SK-N-SH (cell line): ENCODE data around the gene CNOT1. TPM values are rescaled to one million over a fixed set of nuclear protein-coding genes. Genes with fewer than 3 reads are reported as not detected.

Experiments
- CTCF ChIA-PET: fragments of 300-600, 350-600 bp; formaldehyde crosslinking; extraction: SDS; loops from one replicate; lab custom pipeline; 2021; lab: Yijun Ruan, JAX
- POLR2A ChIA-PET: fragments of 350-600 bp; sonication (Branson Sonifier 250); formaldehyde crosslinking; extraction: SDS; loops from one replicate; lab custom pipeline; 2020; ENCODE audit warnings: antibody characterized with exemption, inconsistent platforms; lab: Yijun Ruan, JAX
- DNase-seq: peaks from one replicate; pipeline ENCODE4 v3.0.0; 2012
- H2AFZ ChIP-seq: fragments of 200-600 bp; sonication (generic); 2 replicates; pipeline ENCODE4 v1.8.1; 2016; ENCODE audit warnings: antibody characterized with exemption, mild to moderate bottlenecking, low read depth
- H3F3A ChIP-seq: fragments of 200-600 bp; sonication (generic); replicated peaks from 2 replicates; pipeline ENCODE3; 2016; ENCODE audit warnings: antibody characterized with exemption, mild to moderate bottlenecking; ENCODE audit not compliant: insufficient read depth
- H3K27ac ChIP-seq, 2 experiments: fragments of 200-500 bp in 1 of 2; fragments of 200-600 bp in 1 of 2; sonication (Bioruptor generic) in 1 of 2; sonication (generic), shearing (Covaris generic) in 1 of 2; 2 replicates each; pipeline versions ENCODE4 v1.5.1 to v1.6.1; 2014 to 2016; ENCODE audit warnings: low read depth in 2 of 2, inconsistent platforms in 1 of 2, low read length in 1 of 2, mild to moderate bottlenecking in 1 of 2, mixed read lengths in 1 of 2
- H3K27me3 ChIP-seq: fragments of 200-600 bp; sonication (generic), shearing (Covaris generic); 2 replicates; pipeline ENCODE4 v1.6.1; 2016; ENCODE audit warnings: mixed run types; ENCODE audit not compliant: insufficient read depth
- H3K36me3 ChIP-seq, 2 experiments: fragments of 200-500 bp in 1 of 2; fragments of 200-600 bp in 1 of 2; sonication (Bioruptor generic) in 1 of 2; sonication (generic) in 1 of 2; replicated peaks in 1 of 2; 2 replicates each; pipeline versions ENCODE3 to v1.5.1; 2014 to 2016; ENCODE audit warnings: low read length in 1 of 2, mild to moderate bottlenecking in 1 of 2; ENCODE audit not compliant: insufficient read depth in 2 of 2, control insufficient read depth in 1 of 2
- H3K4me1 ChIP-seq, 2 experiments: fragments of 200-500 bp in 1 of 2; fragments of 200-600 bp in 1 of 2; sonication (Bioruptor generic) in 1 of 2; sonication (generic), shearing (Covaris generic) in 1 of 2; 2 replicates each; pipeline versions ENCODE4 v1.5.1 to v1.6.1; 2014 to 2016; ENCODE audit warnings: low read depth in 1 of 2, low read length in 1 of 2, mixed run types in 1 of 2; ENCODE audit not compliant: insufficient read depth in 2 of 2, control insufficient read depth in 1 of 2
- H3K4me2 ChIP-seq: fragments of 200-600 bp; sonication (generic), shearing (Covaris generic); 2 replicates; pipeline ENCODE4 v1.6.1; 2017; ENCODE audit warnings: mixed run types
- H3K4me3 ChIP-seq, 2 experiments: fragments of 200-500 bp in 1 of 2; fragments of 200-600 bp in 1 of 2; sonication (Bioruptor generic) in 1 of 2; sonication (generic), shearing (Covaris generic) in 1 of 2; 2 replicates each; pipeline versions ENCODE4 v1.5.1 to v1.8.1; 2014 to 2016; ENCODE audit warnings: low read depth in 2 of 2, inconsistent platforms in 1 of 2, low read length in 1 of 2, mild to moderate bottlenecking in 1 of 2, mixed read lengths in 1 of 2, moderate library complexity in 1 of 2
- H3K79me2 ChIP-seq: fragments of 200-600 bp; sonication (generic); 2 replicates; pipeline ENCODE4 v1.8.1; 2017; ENCODE audit warnings: mild to moderate bottlenecking; ENCODE audit not compliant: insufficient read depth
- H3K9ac ChIP-seq: fragments of 200-600 bp; sonication (generic); 2 replicates; pipeline ENCODE4 v1.6.1; 2017; ENCODE audit warnings: mixed run types
- H3K9me2 ChIP-seq: fragments of 200-600 bp; sonication (generic); 2 replicates; pipeline ENCODE4 v1.6.1; 2017; ENCODE audit warnings: mixed run types
- H3K9me3 ChIP-seq: fragments of 200-600 bp; sonication (generic); 2 replicates; pipeline ENCODE4 v1.6.1; 2017; ENCODE audit warnings: mixed run types, mild to moderate bottlenecking, moderate library complexity
- H4K20me1 ChIP-seq: fragments of 200-600 bp; sonication (generic); 2 replicates; pipeline ENCODE4 v1.6.1; 2017; ENCODE audit warnings: mild to moderate bottlenecking, mixed run types; ENCODE audit not compliant: insufficient read depth
- CHD2 ChIP-seq: fragments of 150-350 bp; IDR thresholded peaks from 2 replicates; pipeline ENCODE4 v1.6.1; 2018; ENCODE audit warnings: low read length; ENCODE audit not compliant: partially characterized antibody
- EP300 ChIP-seq, 2 experiments: IDR thresholded peaks; 2 replicates each; pipeline versions ENCODE4 v1.4.0 to v1.6.1; 2012; ENCODE audit warnings: borderline replicate concordance in 1 of 2, low read depth in 1 of 2, low read length in 1 of 2
- FOXJ3 ChIP-seq: sonication (generic); formaldehyde crosslinking; IDR thresholded peaks from 2 replicates; pipeline ENCODE4 v1.5.1; 2020; ENCODE audit warnings: mild to moderate bottlenecking, missing genetic modification reagents
- FOXM1 ChIP-seq: IDR thresholded peaks from 2 replicates; pipeline ENCODE4 v1.4.0; 2012; ENCODE audit warnings: low read depth, mild to moderate bottlenecking
- GATA2 ChIP-seq: sonication (generic); formaldehyde crosslinking; IDR thresholded peaks from 2 replicates; pipeline ENCODE4 v1.5.0; 2020; ENCODE audit warnings: mild to moderate bottlenecking, missing genetic modification reagents
- NFIC ChIP-seq: IDR thresholded peaks from 2 replicates; pipeline ENCODE4 v1.4.0; 2012; ENCODE audit warnings: borderline replicate concordance
- RCOR1 ChIP-seq: fragments of 150-350 bp; IDR thresholded peaks from 2 replicates; pipeline ENCODE4 v1.6.1; 2017; ENCODE audit warnings: antibody characterized with exemption, low read length
- TEAD4 ChIP-seq: IDR thresholded peaks from 2 replicates; pipeline ENCODE4 v1.4.0; 2012; ENCODE audit warnings: mild to moderate bottlenecking, borderline replicate concordance; ENCODE audit not compliant: insufficient read depth
- WGBS: methylation state at CpG from one replicate; pipeline ENCODE4 v1.1.6; 2017; ENCODE audit warnings: low lambda C conversion rate; 5-methylcytosine and 5-hydroxymethylcytosine counted together
- polyA plus RNA-seq, 3 experiments: library from polyadenylated mRNA; depleted of rRNA; stranded (reverse); fragments of >200 nt; gene quantifications; 2 replicates each; pipeline ENCODE4 v1.2.3, GENCODE V29; 2012
- TF ChIP-seq, protein P1 (sequence below): fragments of 150-350 bp; IDR thresholded peaks from 2 replicates; pipeline ENCODE4 v1.6.1; 2017; ENCODE audit warnings: antibody characterized with exemption, low read length, low read depth, borderline replicate concordance
- TF ChIP-seq, protein P2 (sequence below): IDR thresholded peaks from 2 replicates; pipeline ENCODE4 v1.4.0; 2012; ENCODE audit warnings: low read depth, borderline replicate concordance
- TF ChIP-seq, protein P3 (sequence below): fragments of 150-350 bp; IDR thresholded peaks from 2 replicates; pipeline ENCODE4 v1.6.1; 2016; ENCODE audit warnings: mild to moderate bottlenecking, low read depth, low read length
- TF ChIP-seq, protein P4 (sequence below): fragments of 200-600 bp; sonication (generic); IDR thresholded peaks from 2 replicates; pipeline ENCODE4 v1.6.1; 2017; ENCODE audit warnings: antibody characterized with exemption, mild to moderate bottlenecking, moderate library complexity
- TF ChIP-seq, protein P5 (sequence below): IDR thresholded peaks from 2 replicates; pipeline ENCODE4 v1.4.0; 2012; ENCODE audit warnings: low read depth

Gene CNOT1
- polyA plus RNA-seq, 1 of the 3 experiments (the other 2 are of a cell fraction): 77.8 TPM

DNA sequence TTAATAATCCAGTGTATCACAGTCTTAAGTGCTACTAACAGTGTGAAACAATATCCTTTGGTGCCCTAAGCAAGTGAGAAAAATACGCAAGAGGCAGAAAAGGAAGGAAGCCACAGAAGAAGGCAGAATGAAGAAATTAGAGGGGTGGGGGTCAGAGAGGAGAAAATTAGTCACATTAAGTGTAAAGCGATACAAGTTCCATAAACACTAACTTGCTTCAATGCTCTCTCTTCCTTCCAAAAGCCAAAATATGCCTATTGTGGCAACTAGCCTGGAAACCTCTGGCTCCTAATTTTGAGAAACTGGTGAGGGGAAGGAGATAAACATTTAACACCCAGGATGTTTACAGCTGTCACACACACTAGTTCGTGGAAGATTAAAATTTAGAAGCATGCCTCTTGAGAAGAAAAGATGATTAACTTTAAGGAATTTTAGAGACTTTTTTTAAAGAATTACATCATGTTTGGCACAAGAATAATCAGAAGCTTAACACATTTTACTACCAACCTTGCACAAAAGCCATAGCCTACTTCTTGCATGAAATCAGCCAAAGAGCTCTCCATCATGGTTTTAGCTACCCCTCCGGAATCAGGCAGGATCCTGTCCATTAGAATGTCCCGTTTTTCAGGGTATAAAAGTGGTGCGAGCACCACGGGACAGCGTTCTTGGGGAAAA, 44.7 kb downstream of the CNOT1 start:
- H3K36me3 ChIP-seq: peaks cover 75 to 89% of the 10 kb centered on the region in 2 experiments
- H3K4me1 ChIP-seq: peaks cover 2 to 8% of the 10 kb centered on the region in 2 experiments; a peak in 2 of 4 replicates
- WGBS: 94% methylated on average over 8 of the region's 8 CpGs
- H3K9me3 ChIP-seq: no peaks in the 10 kb centered on the region
- no peak for TF ChIP-seq RCOR1
- TF ChIP-seq, protein P1, sequence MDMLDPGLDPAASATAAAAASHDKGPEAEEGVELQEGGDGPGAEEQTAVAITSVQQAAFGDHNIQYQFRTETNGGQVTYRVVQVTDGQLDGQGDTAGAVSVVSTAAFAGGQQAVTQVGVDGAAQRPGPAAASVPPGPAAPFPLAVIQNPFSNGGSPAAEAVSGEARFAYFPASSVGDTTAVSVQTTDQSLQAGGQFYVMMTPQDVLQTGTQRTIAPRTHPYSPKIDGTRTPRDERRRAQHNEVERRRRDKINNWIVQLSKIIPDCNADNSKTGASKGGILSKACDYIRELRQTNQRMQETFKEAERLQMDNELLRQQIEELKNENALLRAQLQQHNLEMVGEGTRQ: no peak
- TF ChIP-seq, protein P2, sequence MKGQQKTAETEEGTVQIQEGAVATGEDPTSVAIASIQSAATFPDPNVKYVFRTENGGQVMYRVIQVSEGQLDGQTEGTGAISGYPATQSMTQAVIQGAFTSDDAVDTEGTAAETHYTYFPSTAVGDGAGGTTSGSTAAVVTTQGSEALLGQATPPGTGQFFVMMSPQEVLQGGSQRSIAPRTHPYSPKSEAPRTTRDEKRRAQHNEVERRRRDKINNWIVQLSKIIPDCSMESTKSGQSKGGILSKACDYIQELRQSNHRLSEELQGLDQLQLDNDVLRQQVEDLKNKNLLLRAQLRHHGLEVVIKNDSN: no peak
- no peaks in the 10 kb centered on the region for H4K20me1 ChIP-seq
- no peak overlapping the region for H2AFZ ChIP-seq
- H3K79me2 ChIP-seq: peaks cover 36% of the 10 kb centered on the region
- H3F3A ChIP-seq: peaks cover 36% of the 10 kb centered on the region
- H3K27me3 ChIP-seq: no peaks in the 10 kb centered on the region
- CTCF ChIA-PET: interaction anchor here (1.3 to 1.4 kb wide), 2 partner anchors 15 to 80 kb away, joined by 3 to 4 read pairs; no protein-coding TSS in a partner anchor
- H3K27ac ChIP-seq: no peak overlapping the region
- H3K9ac ChIP-seq: no peak overlapping the region
- POLR2A ChIA-PET: no interaction called here
- no peak for DNase-seq
- H3K4me2 ChIP-seq: no peak overlapping the region
- no peaks in the 10 kb centered on the region for H3K9me2 ChIP-seq
- H3K4me3 ChIP-seq: no peak overlapping the region

DNA sequence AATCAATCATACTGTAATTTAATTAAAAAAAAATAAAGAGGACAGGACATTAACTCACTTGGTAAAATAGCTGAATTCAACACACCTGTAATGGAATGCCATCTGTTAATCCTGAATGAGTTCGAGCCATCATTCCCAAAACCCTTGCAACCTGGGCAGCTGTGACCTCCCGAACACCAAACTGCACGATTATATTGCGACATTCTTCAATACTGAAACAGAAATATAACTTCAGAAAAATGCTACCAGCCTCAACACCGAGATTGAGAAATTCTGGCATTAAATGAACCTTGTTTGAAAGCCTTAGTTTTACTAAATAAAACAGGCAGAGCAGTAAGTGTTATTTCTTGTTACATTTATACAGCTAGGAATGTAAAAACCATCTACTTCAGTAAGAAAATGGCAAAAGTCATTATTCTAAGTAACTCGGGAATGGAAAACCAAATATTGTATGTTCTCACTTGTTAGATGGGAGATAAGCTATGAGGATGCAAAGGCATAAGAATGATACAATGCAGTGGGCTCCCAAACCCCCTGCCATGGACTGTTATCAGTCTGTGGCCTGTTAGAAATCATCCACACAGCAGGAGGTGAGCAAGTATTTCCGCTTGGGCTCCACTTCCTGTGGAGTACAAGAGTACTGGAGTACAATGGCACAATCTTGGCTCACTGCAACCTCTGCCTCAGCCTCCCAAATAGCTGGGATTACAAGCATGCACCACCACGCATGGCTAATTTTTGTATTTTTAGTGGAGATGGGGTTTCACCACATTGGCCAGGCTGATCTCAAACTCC, 46.5 kb downstream of the CNOT1 start:
- no peak for DNase-seq
- H3K4me3 ChIP-seq: no peak overlapping the region

DNA sequence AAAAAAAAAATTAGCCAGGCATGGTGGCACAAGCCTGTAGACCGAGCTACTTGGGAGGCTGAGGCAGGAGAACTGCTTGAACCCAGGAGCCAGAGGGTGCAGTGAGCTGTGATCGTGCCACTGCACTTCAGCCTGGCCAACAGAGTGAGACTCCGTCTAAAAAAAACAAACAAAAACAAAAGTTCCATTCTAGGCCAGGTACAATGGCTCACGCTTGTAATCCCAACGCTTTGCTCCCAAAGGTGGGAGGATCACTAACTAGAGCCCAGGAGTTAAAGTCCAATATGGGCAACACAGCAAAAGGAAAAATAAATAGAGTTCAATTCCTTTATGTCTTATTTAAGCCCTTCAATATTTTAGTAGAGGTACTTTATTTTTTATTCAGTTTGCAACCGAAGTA, 47.5 kb downstream of the CNOT1 start:
- no peak overlapping the region for H3K4me3 ChIP-seq
- no peak for DNase-seq
- H3K79me2 ChIP-seq: peaks cover 28% of the 10 kb centered on the region
- 96% methylated on average over 6 of the region's 6 CpGs for WGBS
- H2AFZ ChIP-seq: no peak overlapping the region
- H3F3A ChIP-seq: peaks cover 13% of the 10 kb centered on the region
- H4K20me1 ChIP-seq: no peaks in the 10 kb centered on the region
- no peak overlapping the region for H3K27ac ChIP-seq
- no peaks in the 10 kb centered on the region for H3K9me2 ChIP-seq
- H3K4me2 ChIP-seq: no peak overlapping the region
- CTCF ChIA-PET: no interaction called here
- H3K36me3 ChIP-seq: peaks cover 78 to 92% of the 10 kb centered on the region in 2 experiments
- H3K9me3 ChIP-seq: no peaks in the 10 kb centered on the region
- no peaks in the 10 kb centered on the region for H3K27me3 ChIP-seq
- POLR2A ChIA-PET: no interaction called here
- H3K9ac ChIP-seq: no peak overlapping the region
- H3K4me1 ChIP-seq: peaks cover 2 to 8% of the 10 kb centered on the region in 2 experiments; a peak in 2 of 4 replicates
- no peak for TF ChIP-seq GATA2 (CRISPR knock-in tag)
- TF ChIP-seq, protein P3, sequence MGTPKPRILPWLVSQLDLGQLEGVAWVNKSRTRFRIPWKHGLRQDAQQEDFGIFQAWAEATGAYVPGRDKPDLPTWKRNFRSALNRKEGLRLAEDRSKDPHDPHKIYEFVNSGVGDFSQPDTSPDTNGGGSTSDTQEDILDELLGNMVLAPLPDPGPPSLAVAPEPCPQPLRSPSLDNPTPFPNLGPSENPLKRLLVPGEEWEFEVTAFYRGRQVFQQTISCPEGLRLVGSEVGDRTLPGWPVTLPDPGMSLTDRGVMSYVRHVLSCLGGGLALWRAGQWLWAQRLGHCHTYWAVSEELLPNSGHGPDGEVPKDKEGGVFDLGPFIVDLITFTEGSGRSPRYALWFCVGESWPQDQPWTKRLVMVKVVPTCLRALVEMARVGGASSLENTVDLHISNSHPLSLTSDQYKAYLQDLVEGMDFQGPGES: no peak
- TF ChIP-seq CHD2: no peak
- TF ChIP-seq, protein P4, sequence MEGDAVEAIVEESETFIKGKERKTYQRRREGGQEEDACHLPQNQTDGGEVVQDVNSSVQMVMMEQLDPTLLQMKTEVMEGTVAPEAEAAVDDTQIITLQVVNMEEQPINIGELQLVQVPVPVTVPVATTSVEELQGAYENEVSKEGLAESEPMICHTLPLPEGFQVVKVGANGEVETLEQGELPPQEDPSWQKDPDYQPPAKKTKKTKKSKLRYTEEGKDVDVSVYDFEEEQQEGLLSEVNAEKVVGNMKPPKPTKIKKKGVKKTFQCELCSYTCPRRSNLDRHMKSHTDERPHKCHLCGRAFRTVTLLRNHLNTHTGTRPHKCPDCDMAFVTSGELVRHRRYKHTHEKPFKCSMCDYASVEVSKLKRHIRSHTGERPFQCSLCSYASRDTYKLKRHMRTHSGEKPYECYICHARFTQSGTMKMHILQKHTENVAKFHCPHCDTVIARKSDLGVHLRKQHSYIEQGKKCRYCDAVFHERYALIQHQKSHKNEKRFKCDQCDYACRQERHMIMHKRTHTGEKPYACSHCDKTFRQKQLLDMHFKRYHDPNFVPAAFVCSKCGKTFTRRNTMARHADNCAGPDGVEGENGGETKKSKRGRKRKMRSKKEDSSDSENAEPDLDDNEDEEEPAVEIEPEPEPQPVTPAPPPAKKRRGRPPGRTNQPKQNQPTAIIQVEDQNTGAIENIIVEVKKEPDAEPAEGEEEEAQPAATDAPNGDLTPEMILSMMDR: no peak
- no peak for TF ChIP-seq NFIC
- no peak for TF ChIP-seq TEAD4
- TF ChIP-seq FOXM1: no peak
- TF ChIP-seq RCOR1: no peak
- TF ChIP-seq EP300 (IDR thresholded peaks at IDR 0.05; ENCODE audit: borderline replicate concordance in 1 of 2, low read depth in 1 of 2, low read length in 1 of 2): no peak

More for the DNA sequence above, 46.5 kb downstream of the CNOT1 start:
- ChIA-PET CTCF (interaction anchor here (0.6 to 1.4 kb wide), 2 partner anchors 13 to 80 kb away, joined by 3 read pairs; no protein-coding TSS in a partner anchor), POLR2A (no interaction called here)
- Histone ChIP-seq H3K9me2 (no peaks in the 10 kb centered on the region), H3K9me3 (no peaks in the 10 kb centered on the region), H3F3A (peaks cover 23% of the 10 kb centered on the region), H3K27me3 (no peaks in the 10 kb centered on the region), H3K4me1 (peaks cover 2 to 8% of the 10 kb centered on the region in 2 experiments; a peak in 2 of 4 replicates), H4K20me1 (no peaks in the 10 kb centered on the region), H3K9ac (no peak overlapping the region), H3K27ac (no peak overlapping the region), H3K79me2 (peaks cover 28% of the 10 kb centered on the region), H2AFZ (no peak overlapping the region), H3K4me2 (no peak overlapping the region), H3K36me3 (peaks cover 76 to 91% of the 10 kb centered on the region in 2 experiments)
- WGBS: 89% methylated on average over 7 of the region's 8 CpGs
- TF ChIP-seq, protein P5, sequence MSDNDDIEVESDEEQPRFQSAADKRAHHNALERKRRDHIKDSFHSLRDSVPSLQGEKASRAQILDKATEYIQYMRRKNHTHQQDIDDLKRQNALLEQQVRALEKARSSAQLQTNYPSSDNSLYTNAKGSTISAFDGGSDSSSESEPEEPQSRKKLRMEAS: no peak
- TF ChIP-seq FOXJ3 (CRISPR knock-in tag): no peak
- no peak for TF ChIP-seq NFIC
